Hepatic stellate cell (primary cell): ENCODE data around the gene DCTN3.

Experiments used
- DNase-seq: peaks from one replicate; pipeline ENCODE4 v3.0.0; 2011; ENCODE audit warnings: low spot score

The DCTN3 gene

GRCh38 chr9:34590381-34591247 lies 29.7 kb downstream of the DCTN3 start:
- peak; percentile 50 for DNase-seq

DNA sequence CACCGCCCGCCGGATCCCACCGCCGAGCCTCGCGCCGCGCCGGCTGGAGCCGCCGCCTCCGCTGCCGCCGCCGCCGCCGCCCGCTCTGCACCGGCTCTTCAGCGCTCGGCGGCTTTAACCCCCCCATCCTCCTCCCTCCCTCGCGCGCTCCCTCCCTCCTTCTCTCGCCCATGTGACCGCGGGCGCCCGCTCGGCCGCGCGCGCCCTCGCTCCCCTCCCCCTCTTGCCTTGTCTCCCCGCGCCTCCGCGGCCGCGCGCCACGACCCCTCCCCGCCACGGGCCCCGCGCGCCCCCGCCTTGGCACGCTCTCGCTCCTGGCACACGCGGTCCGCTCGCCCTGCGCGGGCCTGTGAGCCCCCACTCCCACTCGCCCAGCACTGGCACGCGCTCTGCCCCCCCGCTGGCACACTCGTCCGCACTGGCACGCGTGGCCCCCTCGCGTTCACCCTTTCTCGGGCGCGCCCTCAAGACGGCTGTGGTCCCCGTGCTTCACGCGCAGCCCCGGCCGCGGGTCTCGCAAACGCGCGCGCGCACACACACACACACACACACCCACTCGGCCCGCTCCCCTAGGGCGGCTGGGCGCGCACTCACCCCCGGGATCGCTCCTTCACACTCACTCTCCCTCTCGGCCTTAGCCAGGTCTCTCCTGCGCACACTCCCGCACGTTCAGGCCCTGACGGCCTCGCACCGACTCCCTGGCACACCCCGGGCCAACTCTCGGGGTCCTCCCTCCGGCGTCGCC lies 30.5 kb downstream of the DCTN3 start, which contains the start of gene CNTFR:
Gene CNTFR, minus strand, starts transcription at position 89 of the 745 bp plus-strand sequence. CDS start 20,743 bp downstream, outside the sequence.
- DNase-seq: no peak

DNA sequence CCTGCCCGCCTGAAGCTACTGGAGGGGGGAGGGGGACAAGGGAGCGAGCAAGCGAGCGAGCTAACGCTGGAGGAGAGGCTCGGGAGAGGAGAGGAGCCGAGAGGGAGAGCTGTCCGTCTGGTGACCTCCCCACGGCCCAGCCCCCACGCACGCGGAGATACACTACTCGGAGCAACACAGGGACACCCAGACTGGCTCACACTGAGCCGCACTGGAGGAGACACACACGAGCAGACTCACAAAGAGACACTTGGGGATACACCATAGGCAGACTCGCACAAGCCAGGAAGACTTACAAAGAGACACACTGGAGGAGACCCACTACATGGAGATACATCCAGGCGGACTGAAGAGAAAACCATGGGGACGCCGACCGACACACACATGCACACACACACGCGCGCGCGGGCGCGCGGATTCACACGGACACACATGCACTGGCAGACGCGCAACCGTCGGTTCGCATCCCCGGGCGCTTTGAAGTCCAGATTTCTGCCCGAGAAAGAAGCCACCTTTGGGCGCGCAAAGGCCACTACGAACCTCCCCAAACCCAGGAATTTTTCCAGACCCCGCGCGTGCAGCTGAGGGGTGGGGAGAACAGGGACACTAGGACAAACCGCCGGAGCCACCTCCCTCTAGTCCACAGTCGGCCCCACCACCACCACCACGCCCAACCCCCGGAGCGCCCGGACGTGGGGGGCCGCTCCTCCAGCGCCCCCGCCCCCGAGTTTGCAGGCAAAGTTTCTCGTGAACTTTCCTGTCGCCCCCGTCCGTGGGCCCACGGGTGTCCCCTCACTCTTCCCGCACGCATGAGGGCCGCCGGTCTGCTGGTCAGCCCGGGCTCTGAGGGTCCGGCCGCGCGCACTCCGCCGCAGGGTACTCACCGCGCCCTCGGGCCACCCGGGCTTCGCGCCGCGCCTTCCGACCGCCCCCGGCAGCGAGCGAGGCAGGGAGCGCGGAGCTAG lies 31.3 kb downstream of the DCTN3 start:
- DNase-seq: no peak

DNA sequence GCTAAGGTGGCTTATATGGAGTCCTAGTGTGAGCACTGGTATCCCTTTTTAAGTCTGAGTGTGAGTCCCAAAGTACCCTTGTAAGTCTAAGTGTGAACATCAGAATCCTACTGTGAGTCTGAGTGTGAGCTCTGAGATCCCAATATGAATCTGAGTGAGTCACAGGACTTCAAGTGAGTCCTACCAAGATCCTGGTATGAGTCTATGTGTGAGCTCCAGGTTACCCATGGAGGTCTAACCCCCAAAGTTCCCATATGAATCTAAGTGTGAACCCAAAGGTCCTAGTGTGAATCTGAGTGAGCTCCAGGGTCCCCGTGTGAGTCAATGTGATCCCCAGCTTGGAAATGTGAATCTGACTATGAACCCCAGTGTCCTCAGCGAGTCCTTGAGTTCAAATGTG lies 33.0 kb downstream of the DCTN3 start:
- DNase-seq: no peak

DNA sequence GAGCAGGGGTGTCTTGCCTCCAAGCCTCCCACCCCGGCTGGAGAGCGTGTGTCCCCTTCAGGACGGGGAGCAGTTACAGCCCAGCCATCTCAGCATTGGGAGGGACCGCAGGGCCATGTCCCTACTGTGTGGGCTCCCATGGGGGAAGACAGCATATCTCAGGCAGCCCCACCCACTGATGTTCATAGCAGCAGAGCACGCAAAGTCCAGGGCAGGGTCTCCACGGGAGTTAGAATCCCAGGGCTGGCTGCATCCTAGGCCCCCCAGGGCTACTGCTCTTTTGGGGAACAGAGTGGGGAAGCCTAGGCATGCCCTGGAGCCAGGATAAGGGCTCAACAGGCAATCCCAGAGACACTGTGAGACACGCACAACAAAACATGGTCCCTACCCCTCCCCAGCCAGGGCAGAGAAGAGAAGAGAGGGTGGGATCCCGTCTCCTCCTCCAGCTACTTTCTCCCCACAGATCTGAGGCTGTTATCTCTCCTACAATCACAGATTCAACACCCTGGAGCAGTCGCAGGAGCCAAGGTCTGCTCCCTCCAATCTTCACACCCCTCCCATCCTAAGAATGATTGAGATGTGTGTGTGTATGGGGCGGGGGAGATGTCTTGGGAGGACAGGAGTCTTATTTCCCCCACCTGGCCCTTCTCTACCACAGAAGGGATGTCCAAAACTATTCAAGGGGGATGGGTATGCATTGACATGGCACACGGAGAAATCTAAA lies 34.2 kb downstream of the DCTN3 start:
- DNase-seq: no peak

- no peak for DNase-seq
These were observed 35.3 kb downstream of the DCTN3 start for GRCh38 chr9:34584970-34585369.

GRCh38 chr9:34582787-34583186 lies 37.5 kb downstream of the DCTN3 start:
- no peak for DNase-seq

DNA sequence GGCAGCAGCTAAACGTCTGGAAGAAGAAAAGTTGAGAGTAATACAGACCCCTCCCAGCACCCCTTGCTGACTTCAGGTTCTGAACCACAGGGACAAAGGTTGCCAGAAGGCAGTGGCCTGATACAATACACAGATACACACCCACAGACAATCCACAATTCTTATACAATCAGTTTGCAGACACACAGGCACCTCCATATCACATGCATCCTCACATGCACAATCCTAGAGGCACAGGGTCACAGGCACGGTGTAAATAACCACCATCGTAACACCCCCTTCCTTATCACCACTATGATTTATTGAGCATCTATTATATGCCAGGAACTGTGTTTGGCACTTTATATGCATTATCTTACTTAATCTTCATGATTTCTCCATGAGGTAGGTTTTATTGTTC lies 39.0 kb downstream of the DCTN3 start:
- DNase-seq: no peak

DNA sequence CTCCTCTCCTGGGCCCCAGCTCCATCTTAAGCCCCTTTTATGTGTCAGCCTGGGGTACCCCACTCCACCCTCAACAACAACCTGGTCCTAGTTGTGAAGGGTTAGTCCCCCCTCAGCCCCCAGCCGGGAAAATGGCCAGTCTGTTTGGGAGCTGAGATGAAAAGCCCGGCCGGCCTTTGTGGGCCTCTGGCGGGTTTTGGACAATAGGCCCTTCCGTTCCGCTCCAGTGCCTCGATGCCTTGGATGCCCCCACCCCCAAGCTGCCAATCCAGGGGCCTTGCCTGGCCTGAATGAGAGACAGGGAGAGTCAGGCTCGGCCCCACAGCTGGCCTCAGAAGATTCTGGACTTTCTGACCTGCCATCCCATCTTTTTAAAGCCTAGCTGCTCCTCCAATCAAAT lies 39.9 kb downstream of the DCTN3 start:
- no peak for DNase-seq

- DNase-seq: no peak
These were observed 40.5 kb downstream of the DCTN3 start for GRCh38 chr9:34579808-34580163.

GRCh38 chr9:34579104-34579807 lies 41.0 kb downstream of the DCTN3 start:
- DNase-seq: no peak

DNA sequence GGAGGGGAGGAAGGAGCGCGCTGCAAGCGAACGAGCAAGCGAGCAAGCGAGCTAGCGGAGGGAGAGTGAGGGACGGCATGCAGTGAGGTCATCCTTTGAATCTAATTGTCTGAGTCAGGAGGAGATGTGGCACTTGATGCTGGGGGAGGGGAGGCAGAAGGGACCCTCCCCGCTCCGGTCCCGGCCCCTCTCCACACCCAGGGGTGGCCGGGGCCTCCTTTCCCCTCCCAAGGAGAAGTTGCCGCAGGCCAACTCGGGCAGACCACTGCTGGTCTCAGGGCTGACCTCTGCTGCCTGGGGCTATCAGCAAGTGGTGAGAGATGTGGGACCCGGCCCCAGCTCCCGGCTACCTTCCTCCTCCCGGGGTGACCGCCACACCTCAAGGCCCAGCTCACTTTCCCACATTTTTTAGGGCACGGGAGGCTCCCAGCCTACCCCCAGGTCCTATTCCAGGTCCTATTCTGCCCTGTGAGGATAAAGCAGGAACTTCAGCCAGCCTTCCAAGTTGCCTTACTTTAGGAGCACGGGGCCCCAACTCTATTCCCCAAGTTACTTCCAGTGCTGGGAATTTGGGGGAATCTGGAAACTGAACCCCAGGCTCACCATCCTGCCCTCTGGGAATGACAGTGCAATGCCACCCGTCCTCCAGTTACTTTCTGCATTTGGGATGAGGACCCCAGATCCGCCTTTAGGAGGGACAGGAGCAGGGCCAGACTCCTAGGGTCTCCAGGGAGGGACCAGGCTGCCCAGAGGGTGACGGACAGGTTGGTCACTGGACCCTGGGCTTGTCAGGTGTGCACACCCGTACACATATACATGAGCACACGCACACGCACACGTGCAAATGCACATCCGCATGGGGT lies 41.8 kb downstream of the DCTN3 start:
- DNase-seq: peak; percentile 57

- no peak for DNase-seq
These were observed 42.7 kb downstream of the DCTN3 start for GRCh38 chr9:34577400-34578240.

GRCh38 chr9:34576597-34577399 lies 43.5 kb downstream of the DCTN3 start:
- no peak for DNase-seq

GRCh38 chr9:34575862-34576596 lies 44.3 kb downstream of the DCTN3 start:
- DNase-seq: no peak

DNA sequence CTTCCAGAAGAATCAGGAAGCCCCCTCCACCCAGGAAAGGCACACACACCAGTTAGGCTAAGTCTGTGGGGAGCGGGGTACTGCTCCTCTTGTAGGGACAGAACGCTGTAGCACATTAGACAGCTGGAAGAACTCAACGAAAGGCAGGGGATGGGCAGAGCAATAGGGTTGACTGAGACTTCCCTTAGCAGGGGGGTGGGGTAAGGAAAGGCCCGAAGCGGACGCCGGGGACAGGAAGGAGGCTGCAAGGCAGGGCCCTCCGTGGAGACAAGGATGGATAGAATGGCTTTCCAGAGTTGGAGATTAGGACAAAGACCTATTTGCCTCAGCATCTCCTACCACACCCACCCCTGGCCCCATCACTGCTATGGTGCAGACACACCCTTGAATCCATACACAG lies 45.1 kb downstream of the DCTN3 start:
- DNase-seq: no peak

GRCh38 chr9:34574571-34574970 lies 45.7 kb downstream of the DCTN3 start:
- no peak for DNase-seq
